Measurements from ENCODE around the gene PRPF4. TPM values are rescaled to one million over a fixed set of nuclear protein-coding genes. Genes with fewer than 3 reads are reported as not detected.

Gene PRPF4
- total RNA-seq, 2 experiments from 2014 or later = 68.8 to 72.4 TPM

Other genes starting within 250 kb of the PRPF4 start
- gene ZFP37, start 218.9 kb upstream of the PRPF4 start, total RNA-seq = 1 to 10 TPM; 1.4 TPM
- gene SLC31A2, start 124.7 kb upstream of the PRPF4 start, total RNA-seq = 1 to 10 TPM; 4.2 to 5.2 TPM
- gene FKBP15, start 54.4 kb upstream of the PRPF4 start, total RNA-seq = 10 to 100 TPM; 32.6 to 32.8 TPM
- gene SLC31A1, start 54.1 kb upstream of the PRPF4 start, total RNA-seq = 10 to 100 TPM; 16.0 to 16.5 TPM
- gene CDC26, start 86 bp upstream of the PRPF4 start, total RNA-seq = 10 to 100 TPM; 44.5 to 50.0 TPM
- not detected for gene RNF183, start 27.7 kb downstream of the PRPF4 start, total RNA-seq
- gene WDR31, start 64.6 kb downstream of the PRPF4 start, total RNA-seq = 1 to 10 TPM; 1.9 to 2.6 TPM
- 1 to 10 TPM; 5.0 to 6.1 TPM for gene BSPRY, start 73.9 kb downstream of the PRPF4 start, total RNA-seq
- gene HDHD3, start 101.3 kb downstream of the PRPF4 start, total RNA-seq = 10 to 100 TPM; 13.5 to 13.8 TPM
- gene ALAD, start 125.6 kb downstream of the PRPF4 start, total RNA-seq = 10 to 100 TPM; 18.2 to 20.1 TPM
- gene POLE3, start 135.0 kb downstream of the PRPF4 start, total RNA-seq = 10 to 100 TPM; 83.4 to 87.1 TPM
- under 1 TPM; 0.67 to 0.91 TPM for gene C9orf43, start 135.1 kb downstream of the PRPF4 start, total RNA-seq
- 100 to 1,000 TPM; 116 to 122 TPM for gene RGS3, start 188.1 kb downstream of the PRPF4 start, total RNA-seq

All from activated CD8-positive, alpha-beta memory T cell treated with anti-CD3 and anti-CD28 coated beads for 36 hours (primary cell).